ENCODE data around the gene CLCNKA.
A peak's percentile ranks its signal among the peaks of the same experiment; 100 is the strongest.
"Not testable (repeated sequence)": the region's sequence is repeated elsewhere in the genome, so short reads cannot be mapped to it uniquely, and the experiment has no call there.

Gene CLCNKA

GRCh38 chr1:16046842-16047241, 25.0 kb downstream of the CLCNKA start:
- no peak for DNase-seq

- no peak for DNase-seq
These were observed 26.1 kb downstream of the CLCNKA start for GRCh38 chr1:16047791-16048475.

GRCh38 chr1:16048573-16049189, 26.8 kb downstream of the CLCNKA start:
- DNase-seq = peak; percentile 56

- DNase-seq = no peak
These were observed 28.5 kb downstream of the CLCNKA start for GRCh38 chr1:16050328-16050727.

GRCh38 chr1:16051039-16051438, 29.2 kb downstream of the CLCNKA start:
- no peak for DNase-seq

GRCh38 chr1:16051949-16052348, 30.1 kb downstream of the CLCNKA start:
- DNase-seq = not testable (repeated sequence)

- no peak for DNase-seq
These were observed 32.1 kb downstream of the CLCNKA start for GRCh38 chr1:16053781-16054502.

GRCh38 chr1:16054598-16055540, 33.0 kb downstream of the CLCNKA start:
- no peak for DNase-seq

- peak; percentile 65 for DNase-seq
These were observed 34.0 kb downstream of the CLCNKA start for GRCh38 chr1:16055613-16056520.

- DNase-seq = not testable (repeated sequence)
These were observed 34.7 kb downstream of the CLCNKA start for GRCh38 chr1:16056521-16056912.

- not testable (repeated sequence) for DNase-seq
These were observed 35.6 kb downstream of the CLCNKA start for GRCh38 chr1:16057314-16057915.

- DNase-seq = not testable (repeated sequence)
These were observed 36.7 kb downstream of the CLCNKA start for GRCh38 chr1:16058394-16059120.

GRCh38 chr1:16061266-16061665, 39.4 kb downstream of the CLCNKA start:
- DNase-seq = no peak

- not testable (repeated sequence) for DNase-seq
These were observed 40.3 kb downstream of the CLCNKA start for GRCh38 chr1:16061989-16062686.

GRCh38 chr1:16062687-16063075, 40.8 kb downstream of the CLCNKA start:
- DNase-seq = not testable (repeated sequence)

- no peak for DNase-seq
These were observed 41.5 kb downstream of the CLCNKA start for GRCh38 chr1:16063226-16063829.

- no peak for DNase-seq
These were observed 42.1 kb downstream of the CLCNKA start for GRCh38 chr1:16063921-16064320.

GRCh38 chr1:16064536-16065268, 42.9 kb downstream of the CLCNKA start:
- no peak for DNase-seq

- DNase-seq = no peak
These were observed 43.4 kb downstream of the CLCNKA start for GRCh38 chr1:16065269-16065576.

All from fibroblast of skin of right quadriceps (primary cell).